Measurements from ENCODE around the gene MKKS.
"Not testable (repeated sequence)": the region's sequence is repeated elsewhere in the genome, so short reads cannot be mapped to it uniquely, and the experiment has no call there.

The MKKS gene

DNA sequence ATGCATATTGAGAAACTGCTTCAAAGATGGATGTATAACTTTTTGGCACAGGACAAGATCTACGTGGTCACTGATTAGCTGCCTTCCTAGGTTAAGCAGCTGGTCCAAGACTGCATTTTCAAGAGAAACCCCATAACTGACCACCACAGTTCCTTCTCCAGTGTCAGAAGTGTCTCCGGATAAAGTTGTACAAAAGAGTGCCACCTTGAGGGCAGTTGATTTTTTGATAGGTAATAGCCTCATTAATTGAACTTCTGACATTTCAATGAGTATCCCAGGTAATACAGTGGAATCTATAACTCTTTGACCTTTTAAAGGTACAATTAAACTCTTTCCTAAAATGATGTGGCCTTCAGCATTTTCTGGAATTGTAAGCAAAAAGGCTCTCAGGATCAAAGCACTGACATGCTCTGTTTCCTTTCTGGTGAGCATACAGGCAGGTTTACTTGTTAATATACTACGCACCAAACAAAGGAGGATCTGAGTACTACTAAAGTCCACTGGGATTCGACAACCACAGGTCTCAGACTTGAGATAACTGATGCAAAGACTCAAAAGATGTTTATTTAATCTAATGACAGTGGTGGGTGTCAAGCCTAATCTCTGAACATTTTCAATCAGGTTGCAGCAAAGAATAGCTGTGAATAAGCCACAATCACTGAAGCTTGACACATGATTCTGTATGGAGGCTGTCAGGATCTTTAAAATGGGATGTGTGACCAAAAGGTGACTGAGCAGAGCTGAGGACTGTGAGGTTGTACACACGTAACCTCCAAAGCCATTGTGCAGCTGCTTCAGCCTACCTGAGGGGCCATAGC is 21.2 kb downstream of the MKKS start:
- no peak for DNase-seq (ENCODE audit: low spot score)

DNA sequence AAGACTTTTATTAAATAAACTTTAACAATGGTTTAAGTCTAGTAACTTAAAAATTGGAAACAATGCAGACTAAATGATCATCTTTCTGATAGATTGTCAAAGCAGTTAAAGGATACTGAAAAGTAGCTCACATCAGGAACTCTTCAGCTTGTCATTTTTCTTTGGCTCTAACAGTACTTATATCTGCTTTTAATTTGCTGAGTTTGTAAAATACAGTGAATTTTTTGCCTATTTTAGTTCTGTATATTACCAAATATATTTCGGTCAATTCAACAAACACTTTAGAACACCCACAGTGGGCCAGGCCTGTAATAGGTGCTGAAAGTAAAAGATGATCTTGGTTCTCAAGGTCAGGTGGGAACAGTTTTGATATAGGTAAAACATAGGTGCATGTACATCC is 22.3 kb downstream of the MKKS start:
- no peak for DNase-seq (ENCODE audit: low spot score)

DNA sequence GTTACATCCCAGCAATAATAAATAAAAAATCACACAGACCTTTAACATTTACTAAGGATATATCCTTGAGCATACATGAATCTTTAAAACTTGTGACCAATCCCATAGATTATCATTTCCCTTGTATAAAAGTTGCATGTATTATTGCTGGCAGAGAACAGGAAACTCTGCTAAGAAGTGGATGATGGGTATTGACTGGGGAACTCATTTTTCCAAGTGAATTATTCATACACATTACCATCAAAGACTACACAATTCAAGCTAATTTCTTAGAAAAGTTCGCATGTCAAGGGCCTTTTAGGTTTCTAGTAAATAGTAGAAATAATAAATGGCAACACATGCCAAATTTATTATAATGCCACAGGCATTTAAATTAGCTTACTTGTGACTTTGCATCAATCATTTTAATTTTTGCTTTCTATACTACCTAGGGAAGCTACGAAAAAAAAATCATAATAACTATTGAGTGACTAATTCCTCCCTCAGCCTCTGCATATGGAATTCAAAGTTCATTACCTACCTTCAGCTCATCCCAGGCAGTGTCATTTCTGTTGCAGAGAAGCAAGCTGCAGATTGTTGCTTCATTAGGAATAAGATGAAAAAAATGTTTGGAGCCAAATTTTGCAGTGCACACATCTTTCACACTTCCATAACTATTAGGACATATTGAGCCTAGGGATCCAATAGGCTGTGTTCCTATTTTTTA is 25.8 kb downstream of the MKKS start:
- DNase-seq (ENCODE audit: low spot score): no peak

DNA sequence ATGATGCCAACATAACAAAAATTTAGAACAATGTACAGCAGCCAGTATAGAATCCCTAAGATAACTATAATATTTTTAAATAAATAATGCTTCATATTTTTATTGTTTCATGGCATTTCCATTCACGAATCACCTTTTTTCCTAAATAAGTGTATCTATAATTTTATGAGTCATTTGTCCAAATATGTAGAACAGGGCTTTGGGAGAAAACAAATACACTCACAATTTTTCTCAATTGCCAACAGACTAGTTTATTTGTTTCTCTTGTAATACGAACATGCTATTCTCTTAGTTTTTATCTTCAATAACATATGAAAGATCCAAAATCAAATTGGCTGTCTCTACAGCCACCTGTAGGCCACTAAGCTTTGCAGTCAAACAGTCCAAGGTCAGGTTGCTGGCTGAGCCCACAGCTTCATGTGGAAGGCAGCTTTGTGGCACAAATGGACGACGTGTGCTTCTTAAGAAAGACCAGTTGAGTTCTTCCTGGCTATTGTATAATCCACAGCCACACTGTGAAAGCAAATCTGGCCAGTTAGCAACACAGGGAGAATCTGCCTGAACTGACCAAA is 29.0 kb downstream of the MKKS start:
- DNase-seq (ENCODE audit: low spot score): no peak

DNA sequence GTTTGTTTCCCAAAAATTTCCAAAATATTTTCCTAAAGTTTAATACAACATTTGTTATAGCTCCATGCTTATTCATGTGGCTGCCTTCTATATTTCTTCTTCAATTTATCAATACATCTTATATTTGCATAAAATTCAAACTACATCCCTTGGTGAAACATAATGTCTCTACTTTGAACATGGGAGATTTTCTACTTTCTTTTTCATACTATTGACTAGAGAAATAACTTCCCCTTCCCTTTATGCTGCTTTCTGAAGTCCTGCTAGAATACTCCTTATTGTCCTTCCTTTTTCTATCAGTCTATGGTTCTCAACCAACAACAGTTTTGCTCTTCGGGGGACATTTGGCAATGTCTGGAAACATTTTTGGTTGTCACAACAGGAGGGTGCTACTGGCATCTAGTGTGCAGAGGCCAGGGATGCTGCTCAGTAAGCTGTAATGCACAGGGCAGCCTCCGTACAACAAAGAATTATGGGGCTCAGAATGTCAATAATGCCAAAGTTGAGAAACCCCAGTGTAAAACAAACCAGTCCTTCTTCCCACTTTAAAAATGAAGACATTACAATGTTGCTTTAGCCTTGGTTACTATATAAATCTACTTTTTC is 29.9 kb downstream of the MKKS start:
- no peak for DNase-seq (ENCODE audit: low spot score)

DNA sequence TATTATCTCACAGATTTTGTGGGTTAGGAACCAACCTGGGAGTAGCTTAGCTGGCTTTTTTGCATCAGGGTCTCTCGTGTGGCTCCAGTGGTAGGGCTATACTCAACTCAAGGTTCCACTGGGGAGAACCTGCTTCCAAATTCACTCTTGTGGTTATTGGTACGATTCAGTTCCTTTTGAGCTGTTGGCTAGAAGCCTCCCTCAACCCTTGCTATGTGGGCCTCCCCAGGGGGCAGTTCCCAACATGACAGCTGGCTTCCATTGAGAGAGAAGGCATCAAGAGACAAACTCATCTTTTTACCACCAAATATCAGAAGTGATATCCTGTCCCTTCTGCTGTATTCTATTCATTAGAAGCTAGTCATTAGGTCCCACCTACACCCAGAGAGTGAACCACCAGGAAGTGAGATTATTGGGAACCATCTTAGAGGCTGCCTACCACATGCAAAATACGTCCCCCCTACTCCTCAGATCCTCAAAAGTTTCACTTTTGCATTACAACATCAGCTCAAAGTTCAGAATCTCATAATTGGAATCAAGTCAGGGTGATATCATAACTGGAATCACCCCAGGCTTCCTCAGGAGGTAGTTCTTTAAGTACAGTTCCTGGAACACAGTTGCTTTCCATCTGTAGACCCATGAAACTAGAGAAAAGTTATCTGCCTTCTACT is 30.9 kb downstream of the MKKS start:
- DNase-seq (ENCODE audit: low spot score): no peak

DNA sequence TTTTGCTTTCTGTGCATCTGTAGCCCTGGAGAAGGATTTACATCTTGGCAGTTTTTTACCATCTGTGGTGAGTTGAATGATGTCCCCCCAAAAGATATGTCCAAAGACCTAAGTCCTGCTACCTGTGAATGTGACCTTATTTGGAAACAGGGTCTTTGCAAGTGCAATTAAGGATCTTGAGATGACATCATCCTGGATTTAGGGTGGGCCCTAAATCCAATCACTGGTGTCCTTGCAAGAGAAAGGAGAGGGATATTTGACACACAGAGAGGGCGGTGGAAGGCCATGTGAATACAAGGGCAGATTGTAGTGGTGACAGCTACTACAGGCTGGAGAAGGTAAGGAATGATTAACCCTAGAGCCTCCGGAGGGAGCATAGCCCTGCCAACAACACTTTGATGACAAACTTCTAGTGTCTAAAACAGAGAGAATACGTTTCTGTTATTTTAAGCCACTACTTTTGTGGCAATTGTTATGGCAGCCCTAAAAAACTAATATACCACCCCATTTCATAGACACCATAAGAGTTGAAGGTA is 35.1 kb downstream of the MKKS start:
- no peak for DNase-seq (ENCODE audit: low spot score)

DNA sequence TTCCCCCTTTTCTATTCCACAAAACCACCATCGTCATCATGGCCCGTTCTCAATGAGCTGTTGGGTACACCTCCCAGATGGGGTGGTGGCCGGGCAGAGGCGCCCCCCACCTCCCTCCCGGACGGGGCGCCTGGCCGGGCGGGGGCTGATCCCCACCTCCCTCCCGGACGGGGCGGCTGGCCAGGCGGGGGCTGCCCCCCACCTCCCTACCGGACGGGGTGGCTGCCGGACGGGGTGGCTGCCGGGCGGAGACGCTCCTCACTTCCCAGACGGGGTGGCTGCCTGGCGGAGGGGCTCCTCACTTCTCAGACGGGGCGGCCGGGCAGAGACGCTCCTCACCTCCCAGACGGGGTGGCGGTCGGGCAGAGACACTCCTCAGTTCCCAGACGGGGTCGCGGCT is 39.3 kb downstream of the MKKS start:
- DNase-seq (ENCODE audit: low spot score): not testable (repeated sequence)

DNA sequence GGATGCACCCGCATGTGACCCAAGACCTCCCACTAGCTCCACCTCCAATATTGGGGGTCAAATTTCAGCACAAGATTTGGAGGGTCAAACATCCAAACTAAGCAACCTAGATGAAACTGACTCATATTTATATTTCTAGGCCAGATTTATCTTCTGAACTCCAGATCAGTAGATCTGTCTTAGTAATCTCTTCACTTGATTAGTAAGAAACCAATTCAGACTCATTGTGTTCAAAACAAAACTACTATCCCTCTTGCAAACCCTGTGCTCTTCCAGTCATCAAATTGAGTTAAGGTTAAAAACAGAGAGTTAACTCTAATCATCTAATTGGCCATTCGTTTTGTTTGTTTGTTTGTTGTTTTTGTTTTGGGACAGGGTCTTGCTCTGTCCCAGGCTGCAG is 43.3 kb downstream of the MKKS start:
- DNase-seq (ENCODE audit: low spot score): no peak

DNA sequence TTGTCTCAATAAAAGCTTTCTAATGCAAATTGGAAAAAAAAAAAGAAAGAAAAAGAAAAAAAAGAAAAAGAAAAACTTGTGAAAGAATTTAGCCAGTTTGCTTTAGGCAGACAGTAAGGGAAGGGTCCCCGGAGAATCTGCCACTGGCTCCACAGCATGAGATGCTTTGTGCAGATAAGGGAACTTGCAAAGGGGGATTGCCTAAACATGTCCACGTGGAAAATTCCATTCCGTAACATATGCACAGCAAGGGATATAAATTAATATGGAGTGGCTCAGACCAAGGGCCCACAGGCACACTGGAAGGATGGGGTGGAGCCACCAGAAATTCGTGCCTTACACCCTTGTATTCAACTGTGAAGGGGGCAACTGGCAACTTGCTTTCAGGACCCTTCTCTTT is 45.4 kb downstream of the MKKS start:
- DNase-seq (ENCODE audit: low spot score): no peak

DNA sequence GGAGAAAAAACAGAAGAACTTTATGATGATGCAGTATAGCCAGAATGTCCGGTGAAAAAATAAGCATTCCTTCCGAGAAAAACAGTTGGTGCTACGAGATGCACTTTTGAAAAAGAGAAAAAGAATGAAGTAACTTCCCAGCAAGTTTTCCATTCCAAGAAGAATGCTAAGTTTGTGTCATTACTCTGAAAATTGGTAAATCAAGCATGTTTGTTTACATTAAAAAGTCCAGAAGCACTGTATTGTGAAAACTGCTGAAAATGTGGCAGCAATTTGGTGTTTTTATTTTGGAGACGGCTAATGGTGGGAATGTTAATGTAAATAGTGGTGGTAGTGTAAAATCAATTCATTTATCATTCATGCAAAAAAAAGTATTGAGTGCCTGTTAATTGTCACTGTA is 46.3 kb downstream of the MKKS start:
- no peak for DNase-seq (ENCODE audit: low spot score)

DNA sequence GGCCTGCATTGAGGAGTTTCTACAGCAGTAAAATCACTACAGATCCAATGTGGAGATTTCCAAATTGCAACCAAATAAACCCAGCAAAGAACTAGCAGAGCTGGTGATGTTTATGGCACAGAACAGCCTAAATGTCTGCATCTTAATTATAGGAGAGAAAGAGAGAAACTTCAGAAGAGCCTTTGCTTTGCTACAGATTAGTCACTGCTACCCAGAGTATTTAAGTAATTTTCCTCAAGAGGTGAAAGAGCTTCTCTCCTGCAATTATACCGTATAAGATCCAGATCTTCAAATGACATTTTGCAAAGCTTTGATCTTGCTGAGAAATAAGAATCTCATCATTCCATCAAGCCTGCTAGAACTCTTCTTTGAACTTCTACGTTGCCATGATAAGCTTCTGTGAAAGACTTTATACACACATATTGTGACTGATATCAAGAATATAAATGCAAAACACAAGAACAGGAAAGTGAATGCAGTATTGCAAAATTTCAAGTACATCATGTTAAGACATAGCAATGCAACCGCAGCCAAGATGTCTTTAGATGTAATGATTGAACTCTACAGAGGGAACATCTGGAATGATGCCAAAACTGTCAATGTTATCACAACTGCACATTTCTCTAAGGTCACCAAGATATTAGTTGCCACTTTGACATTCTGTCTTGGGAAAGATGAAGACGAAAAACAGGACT is 48.0 kb downstream of the MKKS start:
- no peak for DNase-seq (ENCODE audit: low spot score)

DNA sequence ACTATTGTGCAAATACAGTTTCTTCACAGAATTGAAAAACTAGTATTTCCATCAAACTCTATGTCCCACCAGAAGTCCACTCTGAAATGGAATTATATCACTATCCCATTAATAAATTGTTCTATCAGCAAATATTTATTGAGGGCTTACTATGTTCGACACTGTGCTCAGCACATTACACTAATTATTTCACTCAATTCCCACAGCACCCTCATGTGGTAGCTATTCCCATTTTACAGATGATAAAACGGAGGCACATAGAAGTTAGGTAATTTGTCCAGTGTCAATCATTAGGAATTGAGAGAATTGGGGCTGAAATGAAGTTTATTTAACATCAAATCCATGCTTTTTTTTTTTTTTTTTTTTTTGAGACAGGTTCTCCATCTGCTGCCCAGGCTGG is 52.5 kb downstream of the MKKS start:
- no peak for DNase-seq (ENCODE audit: low spot score)

DNA sequence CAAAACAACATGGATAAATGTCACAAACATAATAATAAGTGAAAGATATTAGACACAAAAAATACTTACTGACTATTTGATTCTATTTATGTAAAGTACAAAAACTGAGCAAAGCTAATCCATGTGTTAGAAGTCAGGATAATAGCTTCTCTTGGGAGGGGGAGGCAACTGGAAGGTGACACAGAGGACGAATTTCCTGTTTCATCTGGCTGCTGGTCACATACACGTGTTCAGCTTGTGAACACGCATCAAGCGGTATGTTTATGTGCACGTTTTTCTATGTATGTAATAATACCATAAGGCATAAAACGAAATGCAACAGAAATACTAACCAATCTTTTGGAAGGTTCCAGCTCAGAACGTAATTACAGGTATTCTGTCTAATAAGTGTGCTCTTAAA is 54.3 kb downstream of the MKKS start:
- DNase-seq (ENCODE audit: low spot score): no peak

DNA sequence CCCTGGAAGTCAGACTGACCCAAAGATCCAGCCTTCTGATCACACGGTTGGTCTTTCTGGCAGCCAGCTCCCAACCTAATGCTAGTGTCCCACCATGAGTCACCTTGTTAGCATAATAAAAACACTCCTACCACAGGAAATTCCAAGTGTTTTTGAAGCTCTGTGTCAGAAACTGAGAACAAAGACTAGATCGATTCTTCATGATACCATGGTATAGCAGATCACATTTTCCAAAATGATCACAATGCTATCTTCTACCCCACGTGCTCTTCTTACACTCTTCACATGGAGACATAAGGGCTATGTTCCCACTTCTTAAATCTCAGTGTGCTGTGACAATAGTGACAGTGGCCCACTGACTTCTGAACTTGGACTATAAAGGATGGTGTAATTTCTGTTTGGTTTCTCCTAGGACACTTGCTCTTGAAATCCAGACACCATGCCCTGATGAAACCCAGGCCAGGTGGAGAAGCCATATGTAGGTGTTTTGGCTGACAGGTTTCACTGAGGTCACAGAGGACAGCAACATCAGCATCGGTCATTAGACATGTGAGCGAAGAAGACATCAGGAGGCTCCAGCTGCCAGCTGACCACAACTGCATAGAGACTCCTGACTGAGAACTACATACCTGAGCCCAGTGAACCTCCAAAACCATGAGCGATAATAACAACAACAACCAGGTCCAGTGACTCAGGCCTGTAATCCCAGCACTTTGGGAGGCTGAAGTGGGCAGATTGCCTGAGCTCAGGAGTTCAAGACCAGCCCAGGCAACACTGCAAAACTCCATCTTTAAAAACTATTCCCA is 57.5 kb downstream of the MKKS start:
- peak; percentile 36 for DNase-seq (ENCODE audit: low spot score)

DNA sequence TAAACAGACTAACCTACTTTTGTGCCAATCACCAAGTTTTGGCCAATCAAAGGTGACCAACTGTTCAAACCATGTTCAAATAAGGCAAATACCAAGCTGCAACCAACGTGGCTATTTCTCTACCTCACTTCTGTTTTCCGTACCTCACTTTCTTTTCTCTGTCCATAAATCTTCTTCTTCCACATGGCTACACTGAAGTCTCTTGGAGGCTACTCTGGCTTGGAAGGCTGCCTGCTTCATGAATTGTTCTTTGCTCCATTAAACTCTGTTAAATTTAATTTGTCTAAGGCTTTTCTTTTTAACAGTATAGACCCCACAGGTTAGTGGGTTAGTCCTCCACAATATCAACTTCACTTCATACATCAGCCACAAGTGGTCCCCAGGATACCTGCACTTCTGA is 58.8 kb downstream of the MKKS start:
- DNase-seq (ENCODE audit: low spot score): no peak

DNA sequence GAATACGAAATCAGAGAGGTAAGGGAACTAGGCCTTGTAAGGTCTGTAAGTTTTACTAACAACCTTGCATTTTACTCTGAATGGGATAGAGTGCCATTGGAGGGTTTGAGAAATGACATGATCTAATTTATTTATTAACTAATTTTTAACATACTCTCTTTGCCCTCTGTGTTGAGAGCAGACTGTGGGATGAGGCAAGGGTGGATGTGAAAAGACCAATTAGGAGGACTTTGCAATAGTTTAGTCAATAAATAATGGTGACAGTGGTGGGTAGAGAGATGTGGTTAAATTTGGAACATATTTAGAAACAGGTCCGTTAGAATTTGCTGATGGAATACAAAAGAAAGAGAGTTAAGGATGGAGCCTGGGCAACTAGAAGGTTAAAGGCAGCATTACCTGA is 60.0 kb downstream of the MKKS start:
- DNase-seq (ENCODE audit: low spot score): no peak

DNA sequence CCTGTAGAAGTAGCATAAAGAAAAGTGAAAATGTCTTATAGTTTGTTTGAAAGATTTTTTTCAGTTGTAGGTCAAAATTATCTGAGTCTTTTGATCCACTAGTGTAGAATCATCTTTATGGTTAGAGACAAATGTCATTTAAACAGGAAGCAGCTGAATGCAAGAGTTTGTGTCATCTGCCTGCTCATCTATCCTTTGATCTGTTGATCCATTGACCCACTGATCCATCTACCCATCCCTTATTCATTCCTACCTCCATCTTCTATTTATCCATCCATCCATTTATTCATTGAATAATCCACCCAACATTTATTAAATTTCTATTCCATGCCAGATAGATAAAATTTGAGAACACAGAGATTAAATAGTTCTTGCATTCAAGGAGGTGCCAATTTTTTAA is 62.6 kb downstream of the MKKS start:
- no peak for DNase-seq (ENCODE audit: low spot score)

DNA sequence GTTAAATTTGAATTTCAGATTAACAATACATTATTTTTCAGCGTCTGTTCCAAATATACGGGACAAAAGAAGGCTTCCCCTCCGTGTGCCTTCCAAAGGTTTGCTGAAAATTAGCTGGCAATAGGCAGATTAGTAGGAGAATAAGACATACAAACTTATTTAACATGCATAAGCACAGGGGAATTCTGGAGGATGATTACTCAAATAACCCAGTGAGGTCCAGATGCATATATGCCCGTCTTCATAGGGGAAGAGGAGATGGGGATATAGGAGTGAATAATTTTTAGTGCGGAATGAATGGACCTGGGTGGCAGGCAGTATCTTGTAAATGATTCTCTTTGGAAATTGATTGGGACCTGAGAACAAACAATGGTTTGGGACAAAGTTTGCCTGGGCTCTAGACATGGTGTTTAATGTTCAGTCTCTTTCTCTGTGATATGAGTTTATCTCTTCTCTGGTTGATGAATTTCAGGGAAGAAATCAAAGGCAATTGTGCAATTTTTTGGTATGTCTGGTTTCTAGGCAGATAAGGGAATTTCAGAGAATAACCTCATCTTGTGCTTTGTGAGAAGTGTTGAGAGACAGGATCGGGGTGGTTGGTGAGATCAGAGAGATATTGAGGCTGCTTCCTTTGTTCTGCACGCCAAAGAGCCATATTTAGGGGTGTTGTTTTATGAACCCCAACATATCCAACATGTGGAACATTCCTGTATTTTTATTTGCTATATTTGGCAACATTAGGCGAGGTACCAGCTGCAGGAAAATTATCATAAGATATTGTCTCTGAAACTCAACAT is 63.7 kb downstream of the MKKS start:
- no peak for DNase-seq (ENCODE audit: low spot score)

DNA sequence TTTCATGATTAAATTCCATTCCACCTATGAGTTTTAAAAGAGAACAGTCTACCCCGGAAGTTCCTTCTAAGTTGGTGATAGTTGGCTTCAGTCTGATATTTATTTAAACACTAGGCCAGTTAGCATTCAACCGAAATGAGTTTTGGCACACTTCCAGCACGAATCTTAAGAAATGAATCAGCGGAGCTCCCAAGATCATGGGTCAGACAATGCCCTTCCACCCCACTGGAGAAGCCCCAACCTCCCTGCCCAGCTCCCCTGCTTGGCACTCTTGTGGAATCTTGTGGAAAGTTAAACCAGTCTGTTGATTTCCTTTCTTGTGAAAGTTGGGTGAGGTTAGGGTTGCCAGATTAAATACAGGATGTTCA is 64.3 kb downstream of the MKKS start:
- DNase-seq (ENCODE audit: low spot score): no peak
